ENCODE data around the gene IL22. TPM values are rescaled to one million over a fixed set of nuclear protein-coding genes. Genes with fewer than 3 reads are reported as not detected.

The IL22 gene
- total and polyA plus RNA-seq, 9 of the 15 experiments (the other 6 are each of a cell fraction or from before 2014, with no cell fraction given): not detected

DNA sequence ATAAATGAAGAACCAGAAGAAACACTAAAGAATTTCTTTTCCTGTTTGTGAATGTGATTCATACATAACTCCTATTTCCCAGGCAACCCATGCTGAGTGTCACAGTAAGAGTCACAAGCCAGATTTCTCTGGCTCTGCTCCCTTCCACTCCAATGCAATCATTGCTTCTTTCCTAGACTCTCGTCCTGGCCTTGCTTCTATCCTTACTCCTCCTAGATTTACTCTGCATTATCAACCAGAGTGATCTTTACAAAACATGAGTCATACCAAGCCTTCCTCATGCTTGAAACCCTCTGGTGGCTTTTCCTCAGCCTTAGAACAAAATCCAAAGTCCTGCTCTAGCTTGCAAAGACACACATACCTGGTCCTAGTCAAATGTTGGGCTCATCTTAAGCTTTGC is 13.3 kb downstream of the IL22 start (continued):
- no peak for TF ChIP-seq RUNX1 (IDR thresholded peaks at IDR 0.05; ENCODE audit: low read depth)
- no peak for TF ChIP-seq ZNF253 (CRISPR knock-in tag; conservative IDR thresholded peaks at IDR 0.05)
- no peak for TF ChIP-seq ZNF76 (CRISPR knock-in tag; IDR thresholded peaks at IDR 0.05; ENCODE audit: borderline replicate concordance)
- no peak for TF ChIP-seq ZNF436 (CRISPR knock-in tag; IDR thresholded peaks at IDR 0.05)
- no peak for TF ChIP-seq SAFB (IDR thresholded peaks at IDR 0.05; ENCODE audit: borderline replicate concordance, low read depth, low read length)
- TF ChIP-seq CC2D1A (IDR thresholded peaks at IDR 0.05): no peak
- peak; percentile 52 for TF ChIP-seq NEUROD1 (IDR thresholded peaks at IDR 0.05; ENCODE audit: borderline replicate concordance, low read depth, low read length, partially characterized antibody)
- TF ChIP-seq BDP1 (IDR thresholded peaks at IDR 0.05; ENCODE audit: insufficient read depth, insufficient read length): no peak
- TF ChIP-seq, protein P1, sequence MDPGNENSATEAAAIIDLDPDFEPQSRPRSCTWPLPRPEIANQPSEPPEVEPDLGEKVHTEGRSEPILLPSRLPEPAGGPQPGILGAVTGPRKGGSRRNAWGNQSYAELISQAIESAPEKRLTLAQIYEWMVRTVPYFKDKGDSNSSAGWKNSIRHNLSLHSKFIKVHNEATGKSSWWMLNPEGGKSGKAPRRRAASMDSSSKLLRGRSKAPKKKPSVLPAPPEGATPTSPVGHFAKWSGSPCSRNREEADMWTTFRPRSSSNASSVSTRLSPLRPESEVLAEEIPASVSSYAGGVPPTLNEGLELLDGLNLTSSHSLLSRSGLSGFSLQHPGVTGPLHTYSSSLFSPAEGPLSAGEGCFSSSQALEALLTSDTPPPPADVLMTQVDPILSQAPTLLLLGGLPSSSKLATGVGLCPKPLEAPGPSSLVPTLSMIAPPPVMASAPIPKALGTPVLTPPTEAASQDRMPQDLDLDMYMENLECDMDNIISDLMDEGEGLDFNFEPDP (CRISPR knock-in tag; IDR thresholded peaks at IDR 0.05): no peak
- no peak for TF ChIP-seq POLR2AphosphoS5 (IDR thresholded peaks at IDR 0.05; ENCODE audit: control insufficient read depth, insufficient read depth, low read depth, low read length)
- no peak for TF ChIP-seq ZSCAN32 (CRISPR knock-in tag; IDR thresholded peaks at IDR 0.05)
- TF ChIP-seq POLR2G (IDR thresholded peaks at IDR 0.05; ENCODE audit: low read depth, low read length): no peak
- TF ChIP-seq NFXL1 (CRISPR knock-in tag; IDR thresholded peaks at IDR 0.05): no peak
- TF ChIP-seq HDAC2 (IDR thresholded peaks at IDR 0.05): no peak
- TF ChIP-seq, protein P2, sequence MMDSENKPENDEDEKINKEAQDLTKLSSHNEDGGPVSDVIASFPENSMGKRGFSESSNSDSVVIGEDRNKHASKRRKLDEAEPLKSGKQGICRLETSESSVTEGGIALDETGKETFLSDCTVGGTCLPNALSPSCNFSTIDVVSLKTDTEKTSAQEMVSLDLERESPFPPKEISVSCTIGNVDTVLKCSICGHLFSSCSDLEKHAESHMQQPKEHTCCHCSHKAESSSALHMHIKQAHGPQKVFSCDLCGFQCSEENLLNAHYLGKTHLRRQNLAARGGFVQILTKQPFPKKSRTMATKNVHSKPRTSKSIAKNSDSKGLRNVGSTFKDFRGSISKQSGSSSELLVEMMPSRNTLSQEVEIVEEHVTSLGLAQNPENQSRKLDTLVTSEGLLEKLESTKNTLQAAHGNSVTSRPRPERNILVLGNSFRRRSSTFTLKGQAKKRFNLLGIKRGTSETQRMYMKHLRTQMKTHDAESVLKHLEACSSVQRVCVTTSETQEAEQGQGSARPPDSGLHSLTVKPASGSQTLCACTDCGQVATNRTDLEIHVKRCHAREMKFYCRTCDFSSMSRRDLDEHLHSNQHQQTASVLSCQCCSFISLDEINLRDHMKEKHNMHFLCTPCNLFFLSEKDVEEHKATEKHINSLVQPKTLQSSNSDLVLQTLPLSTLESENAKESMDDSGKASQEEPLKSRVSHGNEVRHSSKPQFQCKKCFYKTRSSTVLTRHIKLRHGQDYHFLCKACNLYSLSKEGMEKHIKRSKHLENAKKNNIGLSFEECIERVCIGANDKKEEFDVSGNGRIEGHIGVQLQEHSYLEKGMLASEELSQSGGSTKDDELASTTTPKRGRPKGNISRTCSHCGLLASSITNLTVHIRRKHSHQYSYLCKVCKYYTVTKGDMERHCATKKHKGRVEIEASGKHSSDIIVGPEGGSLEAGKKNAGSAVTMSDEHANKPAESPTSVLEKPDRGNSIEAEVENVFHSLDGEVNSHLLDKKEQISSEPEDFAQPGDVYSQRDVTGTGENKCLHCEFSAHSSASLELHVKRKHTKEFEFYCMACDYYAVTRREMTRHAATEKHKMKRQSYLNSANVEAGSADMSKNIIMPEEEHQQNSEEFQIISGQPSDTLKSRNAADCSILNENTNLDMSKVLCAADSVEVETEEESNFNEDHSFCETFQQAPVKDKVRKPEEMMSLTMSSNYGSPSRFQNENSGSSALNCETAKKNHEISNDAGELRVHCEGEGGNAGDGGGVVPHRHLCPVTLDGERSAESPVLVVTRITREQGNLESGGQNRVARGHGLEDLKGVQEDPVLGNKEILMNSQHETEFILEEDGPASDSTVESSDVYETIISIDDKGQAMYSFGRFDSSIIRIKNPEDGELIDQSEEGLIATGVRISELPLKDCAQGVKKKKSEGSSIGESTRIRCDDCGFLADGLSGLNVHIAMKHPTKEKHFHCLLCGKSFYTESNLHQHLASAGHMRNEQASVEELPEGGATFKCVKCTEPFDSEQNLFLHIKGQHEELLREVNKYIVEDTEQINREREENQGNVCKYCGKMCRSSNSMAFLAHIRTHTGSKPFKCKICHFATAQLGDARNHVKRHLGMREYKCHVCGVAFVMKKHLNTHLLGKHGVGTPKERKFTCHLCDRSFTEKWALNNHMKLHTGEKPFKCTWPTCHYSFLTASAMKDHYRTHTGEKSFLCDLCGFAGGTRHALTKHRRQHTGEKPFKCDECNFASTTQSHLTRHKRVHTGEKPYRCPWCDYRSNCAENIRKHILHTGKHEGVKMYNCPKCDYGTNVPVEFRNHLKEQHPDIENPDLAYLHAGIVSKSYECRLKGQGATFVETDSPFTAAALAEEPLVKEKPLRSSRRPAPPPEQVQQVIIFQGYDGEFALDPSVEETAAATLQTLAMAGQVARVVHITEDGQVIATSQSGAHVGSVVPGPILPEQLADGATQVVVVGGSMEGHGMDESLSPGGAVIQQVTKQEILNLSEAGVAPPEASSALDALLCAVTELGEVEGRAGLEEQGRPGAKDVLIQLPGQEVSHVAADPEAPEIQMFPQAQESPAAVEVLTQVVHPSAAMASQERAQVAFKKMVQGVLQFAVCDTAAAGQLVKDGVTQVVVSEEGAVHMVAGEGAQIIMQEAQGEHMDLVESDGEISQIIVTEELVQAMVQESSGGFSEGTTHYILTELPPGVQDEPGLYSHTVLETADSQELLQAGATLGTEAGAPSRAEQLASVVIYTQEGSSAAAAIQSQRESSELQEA (IDR thresholded peaks at IDR 0.05; ENCODE audit: low read depth): no peak
- TF ChIP-seq ZFP1 (CRISPR knock-in tag; IDR thresholded peaks at IDR 0.05): no peak
- TF ChIP-seq JUNB (CRISPR knock-in tag; conservative IDR thresholded peaks at IDR 0.05): peak; percentile 74
- TF ChIP-seq FOXK2 (conservative IDR thresholded peaks at IDR 0.05 in 1 of 2, IDR thresholded peaks at IDR 0.05 in 1 of 2; ENCODE audit: low read depth in 2 of 2): no peak
- no peak for TF ChIP-seq NUFIP1 (IDR thresholded peaks at IDR 0.05; ENCODE audit: partially characterized antibody)
- TF ChIP-seq, protein P3, sequence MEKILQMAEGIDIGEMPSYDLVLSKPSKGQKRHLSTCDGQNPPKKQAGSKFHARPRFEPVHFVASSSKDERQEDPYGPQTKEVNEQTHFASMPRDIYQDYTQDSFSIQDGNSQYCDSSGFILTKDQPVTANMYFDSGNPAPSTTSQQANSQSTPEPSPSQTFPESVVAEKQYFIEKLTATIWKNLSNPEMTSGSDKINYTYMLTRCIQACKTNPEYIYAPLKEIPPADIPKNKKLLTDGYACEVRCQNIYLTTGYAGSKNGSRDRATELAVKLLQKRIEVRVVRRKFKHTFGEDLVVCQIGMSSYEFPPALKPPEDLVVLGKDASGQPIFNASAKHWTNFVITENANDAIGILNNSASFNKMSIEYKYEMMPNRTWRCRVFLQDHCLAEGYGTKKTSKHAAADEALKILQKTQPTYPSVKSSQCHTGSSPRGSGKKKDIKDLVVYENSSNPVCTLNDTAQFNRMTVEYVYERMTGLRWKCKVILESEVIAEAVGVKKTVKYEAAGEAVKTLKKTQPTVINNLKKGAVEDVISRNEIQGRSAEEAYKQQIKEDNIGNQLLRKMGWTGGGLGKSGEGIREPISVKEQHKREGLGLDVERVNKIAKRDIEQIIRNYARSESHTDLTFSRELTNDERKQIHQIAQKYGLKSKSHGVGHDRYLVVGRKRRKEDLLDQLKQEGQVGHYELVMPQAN (IDR thresholded peaks at IDR 0.05; ENCODE audit: borderline replicate concordance): no peak
